ENCODE measurements around the gene ENPP3. TPM values are rescaled to one million over a fixed set of nuclear protein-coding genes. Genes with fewer than 3 reads are reported as not detected.

ENPP3 gene
- total RNA-seq, 2 donors from 2014 or later = 2.2 to 25.0 TPM

- 97% methylated on average over 2 of the region's 2 CpGs for WGBS
- no peak overlapping the region for H3K4me3 ChIP-seq
- H3K27me3 ChIP-seq (replicated peaks; ENCODE audit: insufficient read depth) = no peaks in the 10 kb centered on the region
- DNase-seq (ENCODE audit: low spot score) = no peak
- H3K4me1 ChIP-seq (replicated peaks) = no peaks in the 10 kb centered on the region
- H3K36me3 ChIP-seq = no peaks in the 10 kb centered on the region
- TF ChIP-seq, protein P1, sequence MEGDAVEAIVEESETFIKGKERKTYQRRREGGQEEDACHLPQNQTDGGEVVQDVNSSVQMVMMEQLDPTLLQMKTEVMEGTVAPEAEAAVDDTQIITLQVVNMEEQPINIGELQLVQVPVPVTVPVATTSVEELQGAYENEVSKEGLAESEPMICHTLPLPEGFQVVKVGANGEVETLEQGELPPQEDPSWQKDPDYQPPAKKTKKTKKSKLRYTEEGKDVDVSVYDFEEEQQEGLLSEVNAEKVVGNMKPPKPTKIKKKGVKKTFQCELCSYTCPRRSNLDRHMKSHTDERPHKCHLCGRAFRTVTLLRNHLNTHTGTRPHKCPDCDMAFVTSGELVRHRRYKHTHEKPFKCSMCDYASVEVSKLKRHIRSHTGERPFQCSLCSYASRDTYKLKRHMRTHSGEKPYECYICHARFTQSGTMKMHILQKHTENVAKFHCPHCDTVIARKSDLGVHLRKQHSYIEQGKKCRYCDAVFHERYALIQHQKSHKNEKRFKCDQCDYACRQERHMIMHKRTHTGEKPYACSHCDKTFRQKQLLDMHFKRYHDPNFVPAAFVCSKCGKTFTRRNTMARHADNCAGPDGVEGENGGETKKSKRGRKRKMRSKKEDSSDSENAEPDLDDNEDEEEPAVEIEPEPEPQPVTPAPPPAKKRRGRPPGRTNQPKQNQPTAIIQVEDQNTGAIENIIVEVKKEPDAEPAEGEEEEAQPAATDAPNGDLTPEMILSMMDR (IDR thresholded peaks at IDR 0.05) = no peak
- intact Hi-C loops (cut with DNase I) = no loop called here
- H3K27ac ChIP-seq = no peak overlapping the region
- no peaks in the 10 kb centered on the region for H3K9me3 ChIP-seq
Observed at GRCh38 chr6:131655951-131656350, 18.8 kb downstream of the ENPP3 start.

- intact Hi-C loops (cut with DNase I) = no loop called here
- Histone ChIP-seq H3K4me1 (replicated peaks) (no peaks in the 10 kb centered on the region), H3K4me3 (no peak overlapping the region), H3K27me3 (replicated peaks; ENCODE audit: insufficient read depth) (no peaks in the 10 kb centered on the region), H3K27ac (no peak overlapping the region), H3K9me3 (no peaks in the 10 kb centered on the region), H3K36me3 (no peaks in the 10 kb centered on the region)
- 86% methylated on average over 3 of the region's 3 CpGs for WGBS
- no peak for DNase-seq (ENCODE audit: low spot score)
- TF ChIP-seq POLR2A (IDR thresholded peaks at IDR 0.05) = no peak
- TF ChIP-seq, protein P1 (IDR thresholded peaks at IDR 0.05) = no peak
- TF ChIP-seq POLR2AphosphoS5 (IDR thresholded peaks at IDR 0.05) = no peak
Observed at GRCh38 chr6:131656667-131657066, 19.6 kb downstream of the ENPP3 start.

GRCh38 chr6:131657222-131657621, 20.1 kb downstream of the ENPP3 start:
- Histone ChIP-seq H3K27ac (no peak overlapping the region), H3K4me3 (no peak overlapping the region), H3K9me3 (no peaks in the 10 kb centered on the region), H3K36me3 (no peaks in the 10 kb centered on the region), H3K27me3 (replicated peaks; ENCODE audit: insufficient read depth) (no peaks in the 10 kb centered on the region), H3K4me1 (replicated peaks) (no peaks in the 10 kb centered on the region)
- WGBS = 94% methylated on average over 2 of the region's 2 CpGs
- DNase-seq (ENCODE audit: low spot score) = no peak
- intact Hi-C loops (cut with DNase I) = no loop called here
- TF ChIP-seq, protein P1 (IDR thresholded peaks at IDR 0.05) = no peak
- TF ChIP-seq POLR2AphosphoS5 (IDR thresholded peaks at IDR 0.05) = no peak
- no peak for TF ChIP-seq POLR2A (IDR thresholded peaks at IDR 0.05)

DNA sequence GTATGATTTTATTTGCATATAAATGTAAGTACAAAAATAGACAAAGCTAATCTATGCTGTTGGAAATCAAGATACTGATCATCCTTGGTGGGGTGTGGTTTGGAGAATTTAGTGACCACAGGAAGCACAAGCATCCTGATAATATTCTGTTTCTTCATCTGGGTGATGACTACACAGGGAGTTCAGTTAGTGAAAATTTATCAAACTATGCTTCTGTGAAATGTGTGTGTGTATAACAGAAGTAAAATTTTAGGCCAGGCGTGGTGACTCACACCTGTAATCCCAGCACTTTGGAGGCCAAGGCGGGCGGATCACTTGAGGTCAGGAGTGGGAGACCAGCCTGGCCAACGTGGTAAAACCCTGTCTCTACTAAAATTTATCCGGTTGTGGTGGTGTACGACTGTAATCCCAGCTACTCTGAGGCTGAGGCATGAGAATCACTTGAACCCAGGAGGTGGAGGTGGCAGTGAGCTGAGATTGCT, 20.6 kb downstream of the ENPP3 start:
- Histone ChIP-seq H3K27ac (no peak overlapping the region), H3K9me3 (no peaks in the 10 kb centered on the region), H3K4me3 (no peak overlapping the region), H3K27me3 (replicated peaks; ENCODE audit: insufficient read depth) (no peaks in the 10 kb centered on the region), H3K36me3 (no peaks in the 10 kb centered on the region), H3K4me1 (replicated peaks) (no peaks in the 10 kb centered on the region)
- no peak for DNase-seq (ENCODE audit: low spot score)
- 94% methylated on average over 6 of the region's 6 CpGs for WGBS
- TF ChIP-seq POLR2AphosphoS5 (IDR thresholded peaks at IDR 0.05) (no peak), POLR2A (IDR thresholded peaks at IDR 0.05) (no peak)
- TF ChIP-seq, protein P1 (IDR thresholded peaks at IDR 0.05) = no peak
- intact Hi-C loops (cut with DNase I) = no loop called here

GRCh38 chr6:131658287-131658686, 21.2 kb downstream of the ENPP3 start:
- no peaks in the 10 kb centered on the region for H3K36me3 ChIP-seq
- WGBS = 89% methylated on average over 3 of the region's 3 CpGs
- no peaks in the 10 kb centered on the region for H3K9me3 ChIP-seq
- H3K4me1 ChIP-seq (replicated peaks) = no peaks in the 10 kb centered on the region
- no peak overlapping the region for H3K27ac ChIP-seq
- DNase-seq (ENCODE audit: low spot score) = no peak
- no peaks in the 10 kb centered on the region for H3K27me3 ChIP-seq (replicated peaks; ENCODE audit: insufficient read depth)
- no peak for TF ChIP-seq POLR2A (IDR thresholded peaks at IDR 0.05)
- TF ChIP-seq, protein P1 (IDR thresholded peaks at IDR 0.05) = no peak
- no peak for TF ChIP-seq POLR2AphosphoS5 (IDR thresholded peaks at IDR 0.05)
- H3K4me3 ChIP-seq = no peak overlapping the region
- intact Hi-C loops (cut with DNase I) = no loop called here
